Upper lobe of right lung (tissue), 1 donor: ENCODE measurements around the gene ADD1. TPM values are rescaled to one million over a fixed set of nuclear protein-coding genes. Genes with fewer than 3 reads are reported as not detected.

ENCODE experiments used
- ATAC-seq: fragments of 200-7000 bp; cut with Tn5 transposase; one replicate; pipeline ENCODE4 v1.9.1; 2020; ENCODE audit warnings: mild to moderate bottlenecking, moderate library complexity
- DNase-seq: peaks from one replicate; pipeline ENCODE4 v3.0.0-alpha.2; 2020
- H3K27ac ChIP-seq: fragments of 200-600 bp; one replicate; pipeline ENCODE4 v1.8.0; 2022
- H3K27me3 ChIP-seq: fragments of 200-600 bp; one replicate; pipeline ENCODE4 v1.8.0; 2022; ENCODE audit warnings: mild to moderate bottlenecking
- H3K36me3 ChIP-seq: fragments of 200-600 bp; one replicate; pipeline ENCODE4 v1.8.0; 2022
- H3K4me1 ChIP-seq: fragments of 200-600 bp; one replicate; pipeline ENCODE4 v1.8.0; 2022
- H3K4me3 ChIP-seq: fragments of 200-600 bp; one replicate; pipeline ENCODE4 v1.8.0; 2022; ENCODE audit warnings: mild to moderate bottlenecking
- H3K9me3 ChIP-seq: fragments of 200-600 bp; one replicate; pipeline ENCODE4 v1.8.0; 2022
- intact Hi-C: fragments of 100-400 bp; cut with DNase I; formaldehyde crosslinking; loops from one replicate; pipeline ENCODE4 v1.11.0; 2022
- total RNA-seq: library from RNA; stranded (reverse); fragmentation: NEBNext Ultra II Directional; extraction: Animal tissue kit (Norgen Biotek cat#: 25700); gene quantifications from one replicate; pipeline ENCODE4 v1.2.1, GENCODE V29; 2021
- TF ChIP-seq, protein P1 (sequence below): fragments of 200-600 bp; IDR thresholded peaks from one replicate; pipeline ENCODE4 v1.8.0; 2022; ENCODE audit warnings: antibody characterized with exemption
- donor health status: DM: no; HTN: yes; CAD: no; lungs with severe emphysema.

ADD1 gene
- total RNA-seq, 1 donor from 2014 or later, result 286 TPM

DNA sequence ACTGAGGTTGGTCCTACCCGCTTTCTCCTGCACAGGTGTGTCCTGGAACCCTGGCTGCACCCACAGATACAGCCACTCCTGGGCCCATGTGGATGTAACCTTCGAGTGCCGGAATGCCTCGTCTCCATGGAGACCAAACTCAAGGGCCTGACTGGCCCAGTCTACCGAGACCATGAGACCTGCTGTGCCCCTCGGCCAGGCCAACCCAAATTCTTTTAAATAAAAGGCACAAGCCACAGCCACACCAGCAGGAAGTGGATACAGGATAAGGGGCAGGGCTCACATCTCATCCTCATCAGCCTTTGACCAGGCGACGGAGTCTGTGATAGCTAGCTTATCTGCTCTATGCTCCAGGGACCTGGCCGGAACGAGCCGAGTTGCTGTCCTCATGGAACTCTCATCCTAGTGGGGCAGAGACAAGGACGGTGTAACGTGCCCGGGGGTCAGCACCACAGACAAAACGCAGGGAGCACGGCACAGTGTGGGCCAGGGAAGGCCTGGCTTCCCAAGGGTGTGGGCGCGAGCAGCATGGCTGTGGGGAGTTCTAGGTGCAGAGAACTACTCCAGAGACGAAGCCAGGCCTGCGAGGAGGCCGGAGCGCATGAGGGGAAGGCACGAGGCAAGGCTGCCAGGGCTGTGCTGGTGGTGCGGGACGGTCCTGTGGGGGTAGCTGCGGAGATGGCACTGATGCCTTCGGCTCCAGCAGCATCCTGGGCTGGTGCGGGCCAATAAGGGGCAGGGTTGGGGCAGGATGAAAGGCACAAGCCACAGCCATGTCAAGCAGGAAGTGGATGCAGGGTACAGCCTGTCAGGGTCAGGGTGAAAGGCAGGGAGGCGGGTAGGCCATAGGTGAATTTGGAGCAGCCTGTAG lies 96.9 kb downstream of the ADD1 start:
- no peak overlapping the region for H3K27ac ChIP-seq

DNA sequence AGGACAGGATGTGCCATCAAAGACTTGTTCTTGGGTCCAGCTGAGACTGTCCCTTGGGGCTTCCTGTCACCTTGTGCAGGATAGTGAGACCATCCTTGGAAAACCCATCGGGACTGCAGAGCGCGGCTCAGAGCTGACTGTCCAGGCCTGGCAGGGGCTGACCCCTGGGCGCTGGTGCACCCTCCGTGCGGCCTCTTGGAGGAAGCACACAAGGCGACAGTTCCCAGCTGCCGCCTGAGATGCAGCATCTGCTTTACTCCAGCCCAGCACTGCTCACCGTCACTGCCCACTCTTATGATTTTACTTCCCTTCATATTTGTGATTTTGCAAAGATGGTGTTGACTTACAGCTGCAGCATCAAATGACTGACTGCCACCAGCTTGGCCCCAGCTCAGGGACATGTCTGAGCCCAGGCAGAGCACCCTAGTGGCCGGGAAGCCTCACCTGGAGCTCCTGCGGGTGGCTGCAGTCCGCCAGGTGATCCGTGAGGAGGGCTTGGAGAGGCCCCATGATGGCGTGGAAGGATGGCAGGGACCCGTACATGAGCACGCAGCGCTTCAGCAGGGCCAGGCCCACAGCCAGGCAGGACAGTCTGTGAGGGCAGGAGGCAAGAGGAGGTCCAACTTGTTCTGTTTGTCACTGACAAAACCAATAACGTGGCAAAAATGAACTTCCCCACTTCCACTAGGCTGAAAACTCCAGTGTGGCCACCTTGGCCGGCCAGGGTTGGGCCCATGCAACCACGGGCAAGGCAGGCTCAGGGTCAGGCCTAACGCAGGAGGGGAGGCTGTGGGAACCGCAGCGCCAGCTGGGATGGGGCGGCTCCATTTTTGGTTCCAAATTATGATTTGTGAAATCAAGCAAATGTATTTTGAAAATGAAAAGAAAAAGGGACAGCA lies 97.7 kb downstream of the ADD1 start:
- intact Hi-C loops, result no loop called here
- DNase-seq (peak; percentile 58), ATAC-seq (no peak)
- Histone ChIP-seq H3K36me3 (peaks cover 90% of the 10 kb centered on the region), H3K27ac (no peak overlapping the region), H3K4me3 (no peak overlapping the region), H3K9me3 (no peaks in the 10 kb centered on the region), H3K4me1 (peaks cover 12% of the 10 kb centered on the region), H3K27me3 (no peaks in the 10 kb centered on the region)
- TF ChIP-seq, protein P1, sequence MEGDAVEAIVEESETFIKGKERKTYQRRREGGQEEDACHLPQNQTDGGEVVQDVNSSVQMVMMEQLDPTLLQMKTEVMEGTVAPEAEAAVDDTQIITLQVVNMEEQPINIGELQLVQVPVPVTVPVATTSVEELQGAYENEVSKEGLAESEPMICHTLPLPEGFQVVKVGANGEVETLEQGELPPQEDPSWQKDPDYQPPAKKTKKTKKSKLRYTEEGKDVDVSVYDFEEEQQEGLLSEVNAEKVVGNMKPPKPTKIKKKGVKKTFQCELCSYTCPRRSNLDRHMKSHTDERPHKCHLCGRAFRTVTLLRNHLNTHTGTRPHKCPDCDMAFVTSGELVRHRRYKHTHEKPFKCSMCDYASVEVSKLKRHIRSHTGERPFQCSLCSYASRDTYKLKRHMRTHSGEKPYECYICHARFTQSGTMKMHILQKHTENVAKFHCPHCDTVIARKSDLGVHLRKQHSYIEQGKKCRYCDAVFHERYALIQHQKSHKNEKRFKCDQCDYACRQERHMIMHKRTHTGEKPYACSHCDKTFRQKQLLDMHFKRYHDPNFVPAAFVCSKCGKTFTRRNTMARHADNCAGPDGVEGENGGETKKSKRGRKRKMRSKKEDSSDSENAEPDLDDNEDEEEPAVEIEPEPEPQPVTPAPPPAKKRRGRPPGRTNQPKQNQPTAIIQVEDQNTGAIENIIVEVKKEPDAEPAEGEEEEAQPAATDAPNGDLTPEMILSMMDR, result no peak

More for the DNA sequence above, 96.9 kb downstream of the ADD1 start:
- intact Hi-C loops, result no loop called here
- no peaks in the 10 kb centered on the region for H3K9me3 ChIP-seq
- H3K27me3 ChIP-seq, result no peaks in the 10 kb centered on the region
- H3K4me3 ChIP-seq, result no peak overlapping the region
- DNase-seq, result no peak
- TF ChIP-seq, protein P1, result no peak
- ATAC-seq, result no peak
- peaks cover 83% of the 10 kb centered on the region for H3K36me3 ChIP-seq
- peaks cover 21% of the 10 kb centered on the region for H3K4me1 ChIP-seq

DNA sequence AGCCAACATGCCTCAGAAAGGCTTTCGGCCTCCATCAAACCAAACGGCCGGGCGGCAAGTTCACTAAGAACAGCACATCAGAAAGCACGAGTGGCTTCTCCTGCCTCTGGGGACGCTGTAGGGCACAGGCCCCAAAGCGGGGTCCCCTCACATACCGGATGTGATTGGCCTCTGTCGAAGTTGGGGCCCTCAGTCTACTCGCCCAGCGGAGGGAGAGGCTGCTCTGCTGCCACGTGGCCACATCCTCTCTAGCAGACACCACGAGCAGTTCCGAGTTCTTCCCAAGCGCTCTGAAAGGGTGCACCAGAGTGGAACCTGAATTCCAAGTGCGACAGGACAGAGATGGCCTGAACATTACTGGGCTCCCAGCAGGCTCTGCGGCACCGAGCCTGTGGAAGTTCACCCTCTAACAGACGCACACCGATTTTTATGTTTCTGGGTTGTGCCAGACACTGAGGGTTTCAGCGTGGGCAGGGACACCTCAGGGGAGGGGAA lies 98.4 kb downstream of the ADD1 start:
- ATAC-seq (no peak), DNase-seq (no peak)
- H3K36me3 ChIP-seq, result peaks cover 97% of the 10 kb centered on the region
- H3K4me3 ChIP-seq, result no peak overlapping the region
- intact Hi-C loops, result no loop called here
- H3K4me1 ChIP-seq, result peaks cover 11% of the 10 kb centered on the region
- H3K27ac ChIP-seq, result peak overlapping the region; percentile 47
- H3K27me3 ChIP-seq, result no peaks in the 10 kb centered on the region
- no peaks in the 10 kb centered on the region for H3K9me3 ChIP-seq
- TF ChIP-seq, protein P1, result no peak

DNA sequence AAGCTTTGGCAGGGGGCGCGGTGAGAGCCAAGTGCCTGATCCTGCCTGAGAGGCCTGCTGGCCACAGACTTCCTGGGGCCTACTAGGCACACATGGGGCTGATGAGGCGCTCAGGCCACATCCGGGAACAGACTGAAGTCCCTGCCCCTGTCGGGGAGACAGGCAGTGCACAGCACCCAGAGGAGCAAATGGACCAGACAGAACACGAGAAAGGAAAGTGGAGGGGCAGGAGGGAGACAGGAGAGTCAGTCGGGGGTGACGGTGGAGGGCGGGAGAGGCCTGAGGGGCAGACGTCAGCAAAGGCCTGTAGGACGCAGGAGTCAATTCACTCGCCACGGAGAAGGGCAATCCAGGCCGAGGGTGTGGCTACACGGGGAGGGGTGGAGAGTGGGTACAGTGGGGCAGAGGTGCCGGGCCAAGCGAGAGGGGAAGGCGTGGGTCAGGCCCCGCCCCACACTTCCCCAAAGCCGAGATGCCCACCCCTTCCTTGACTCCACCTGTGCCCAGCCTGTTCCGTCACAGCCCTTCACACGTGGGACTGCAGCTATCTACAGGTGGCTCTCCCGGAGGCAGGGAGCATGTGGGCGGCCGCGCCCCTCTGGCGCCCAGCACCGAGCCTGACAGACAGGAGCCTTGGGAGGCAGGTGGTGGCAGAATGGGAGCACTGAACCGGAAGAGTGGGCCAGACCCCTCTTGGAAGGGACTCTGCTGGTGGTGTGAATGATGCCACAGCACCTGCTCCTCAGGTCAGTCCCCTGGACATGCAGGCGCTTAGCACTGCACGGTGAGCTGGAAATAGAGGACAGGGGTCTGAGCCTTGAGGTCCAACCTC lies 99.1 kb downstream of the ADD1 start:
- peak overlapping the region; percentile 47 for H3K27ac ChIP-seq
- TF ChIP-seq, protein P1, result no peak
- H3K36me3 ChIP-seq, result peaks cover 97% of the 10 kb centered on the region

More for the DNA sequence above, 99.1 kb downstream of the ADD1 start:
- H3K9me3 ChIP-seq, result no peaks in the 10 kb centered on the region
- peaks cover 4% of the 10 kb centered on the region for H3K4me1 ChIP-seq
- intact Hi-C loops, result no loop called here
- H3K27me3 ChIP-seq, result no peaks in the 10 kb centered on the region
- peak; percentile 86 for ATAC-seq
- no peak overlapping the region for H3K4me3 ChIP-seq
- peak; percentile 81 for DNase-seq
